Measurements from ENCODE around the gene PLPPR3. TPM values are rescaled to one million over a fixed set of nuclear protein-coding genes. Genes with fewer than 3 reads are reported as not detected.

Gene PLPPR3
- total and polyA plus RNA-seq, 9 of the 15 experiments (the other 6 are each of a cell fraction or from before 2014, with no cell fraction given) = 0.01 to 48.2 (median 8.6) TPM

DNA sequence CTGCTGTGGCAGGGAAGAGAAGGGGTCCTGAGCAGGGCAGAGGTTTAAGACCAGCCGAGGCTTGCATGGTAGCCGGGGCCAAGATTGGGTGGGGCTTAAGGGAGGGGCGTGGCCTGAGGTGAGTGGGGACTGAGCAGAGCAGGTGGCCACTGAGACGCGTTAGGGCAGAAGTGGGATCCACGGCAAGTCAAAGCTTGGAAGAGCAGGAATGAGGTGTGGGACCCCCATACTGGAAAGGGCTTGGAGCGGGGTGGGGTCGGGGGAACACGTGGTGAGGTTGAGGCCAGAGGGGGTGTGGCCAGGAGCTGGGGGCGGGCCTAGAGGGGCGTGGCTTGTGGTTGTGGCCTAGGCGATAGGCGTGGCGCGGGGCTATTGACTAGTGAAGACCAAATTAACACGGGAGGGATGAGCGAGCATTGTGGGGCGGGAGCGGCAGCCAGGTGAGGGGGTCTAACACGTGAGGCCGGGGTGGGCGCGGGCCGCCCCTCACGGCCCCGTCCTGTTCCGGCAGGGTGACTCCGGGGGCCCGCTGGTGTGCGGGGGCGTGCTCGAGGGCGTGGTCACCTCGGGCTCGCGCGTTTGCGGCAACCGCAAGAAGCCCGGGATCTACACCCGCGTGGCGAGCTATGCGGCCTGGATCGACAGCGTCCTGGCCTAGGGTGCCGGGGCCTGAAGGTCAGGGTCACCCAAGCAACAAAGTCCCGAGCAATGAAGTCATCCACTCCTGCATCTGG is 41.0 kb upstream of the PLPPR3 start (continued):
- TF ChIP-seq, protein P1, sequence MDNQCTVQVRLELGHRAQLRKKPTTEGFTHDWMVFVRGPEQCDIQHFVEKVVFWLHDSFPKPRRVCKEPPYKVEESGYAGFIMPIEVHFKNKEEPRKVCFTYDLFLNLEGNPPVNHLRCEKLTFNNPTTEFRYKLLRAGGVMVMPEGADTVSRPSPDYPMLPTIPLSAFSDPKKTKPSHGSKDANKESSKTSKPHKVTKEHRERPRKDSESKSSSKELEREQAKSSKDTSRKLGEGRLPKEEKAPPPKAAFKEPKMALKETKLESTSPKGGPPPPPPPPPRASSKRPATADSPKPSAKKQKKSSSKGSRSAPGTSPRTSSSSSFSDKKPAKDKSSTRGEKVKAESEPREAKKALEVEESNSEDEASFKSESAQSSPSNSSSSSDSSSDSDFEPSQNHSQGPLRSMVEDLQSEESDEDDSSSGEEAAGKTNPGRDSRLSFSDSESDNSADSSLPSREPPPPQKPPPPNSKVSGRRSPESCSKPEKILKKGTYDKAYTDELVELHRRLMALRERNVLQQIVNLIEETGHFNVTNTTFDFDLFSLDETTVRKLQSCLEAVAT (IDR thresholded peaks at IDR 0.05) = 0 out of 4 replicates have a peak, but pooled peaks of 1 of the 2 experiments have one; percentile 17
- 0 out of 2 replicates have a peak, but pooled peaks have one; percentile 38 for TF ChIP-seq LARP7 (IDR thresholded peaks at IDR 0.05)
- TF ChIP-seq, protein P2, sequence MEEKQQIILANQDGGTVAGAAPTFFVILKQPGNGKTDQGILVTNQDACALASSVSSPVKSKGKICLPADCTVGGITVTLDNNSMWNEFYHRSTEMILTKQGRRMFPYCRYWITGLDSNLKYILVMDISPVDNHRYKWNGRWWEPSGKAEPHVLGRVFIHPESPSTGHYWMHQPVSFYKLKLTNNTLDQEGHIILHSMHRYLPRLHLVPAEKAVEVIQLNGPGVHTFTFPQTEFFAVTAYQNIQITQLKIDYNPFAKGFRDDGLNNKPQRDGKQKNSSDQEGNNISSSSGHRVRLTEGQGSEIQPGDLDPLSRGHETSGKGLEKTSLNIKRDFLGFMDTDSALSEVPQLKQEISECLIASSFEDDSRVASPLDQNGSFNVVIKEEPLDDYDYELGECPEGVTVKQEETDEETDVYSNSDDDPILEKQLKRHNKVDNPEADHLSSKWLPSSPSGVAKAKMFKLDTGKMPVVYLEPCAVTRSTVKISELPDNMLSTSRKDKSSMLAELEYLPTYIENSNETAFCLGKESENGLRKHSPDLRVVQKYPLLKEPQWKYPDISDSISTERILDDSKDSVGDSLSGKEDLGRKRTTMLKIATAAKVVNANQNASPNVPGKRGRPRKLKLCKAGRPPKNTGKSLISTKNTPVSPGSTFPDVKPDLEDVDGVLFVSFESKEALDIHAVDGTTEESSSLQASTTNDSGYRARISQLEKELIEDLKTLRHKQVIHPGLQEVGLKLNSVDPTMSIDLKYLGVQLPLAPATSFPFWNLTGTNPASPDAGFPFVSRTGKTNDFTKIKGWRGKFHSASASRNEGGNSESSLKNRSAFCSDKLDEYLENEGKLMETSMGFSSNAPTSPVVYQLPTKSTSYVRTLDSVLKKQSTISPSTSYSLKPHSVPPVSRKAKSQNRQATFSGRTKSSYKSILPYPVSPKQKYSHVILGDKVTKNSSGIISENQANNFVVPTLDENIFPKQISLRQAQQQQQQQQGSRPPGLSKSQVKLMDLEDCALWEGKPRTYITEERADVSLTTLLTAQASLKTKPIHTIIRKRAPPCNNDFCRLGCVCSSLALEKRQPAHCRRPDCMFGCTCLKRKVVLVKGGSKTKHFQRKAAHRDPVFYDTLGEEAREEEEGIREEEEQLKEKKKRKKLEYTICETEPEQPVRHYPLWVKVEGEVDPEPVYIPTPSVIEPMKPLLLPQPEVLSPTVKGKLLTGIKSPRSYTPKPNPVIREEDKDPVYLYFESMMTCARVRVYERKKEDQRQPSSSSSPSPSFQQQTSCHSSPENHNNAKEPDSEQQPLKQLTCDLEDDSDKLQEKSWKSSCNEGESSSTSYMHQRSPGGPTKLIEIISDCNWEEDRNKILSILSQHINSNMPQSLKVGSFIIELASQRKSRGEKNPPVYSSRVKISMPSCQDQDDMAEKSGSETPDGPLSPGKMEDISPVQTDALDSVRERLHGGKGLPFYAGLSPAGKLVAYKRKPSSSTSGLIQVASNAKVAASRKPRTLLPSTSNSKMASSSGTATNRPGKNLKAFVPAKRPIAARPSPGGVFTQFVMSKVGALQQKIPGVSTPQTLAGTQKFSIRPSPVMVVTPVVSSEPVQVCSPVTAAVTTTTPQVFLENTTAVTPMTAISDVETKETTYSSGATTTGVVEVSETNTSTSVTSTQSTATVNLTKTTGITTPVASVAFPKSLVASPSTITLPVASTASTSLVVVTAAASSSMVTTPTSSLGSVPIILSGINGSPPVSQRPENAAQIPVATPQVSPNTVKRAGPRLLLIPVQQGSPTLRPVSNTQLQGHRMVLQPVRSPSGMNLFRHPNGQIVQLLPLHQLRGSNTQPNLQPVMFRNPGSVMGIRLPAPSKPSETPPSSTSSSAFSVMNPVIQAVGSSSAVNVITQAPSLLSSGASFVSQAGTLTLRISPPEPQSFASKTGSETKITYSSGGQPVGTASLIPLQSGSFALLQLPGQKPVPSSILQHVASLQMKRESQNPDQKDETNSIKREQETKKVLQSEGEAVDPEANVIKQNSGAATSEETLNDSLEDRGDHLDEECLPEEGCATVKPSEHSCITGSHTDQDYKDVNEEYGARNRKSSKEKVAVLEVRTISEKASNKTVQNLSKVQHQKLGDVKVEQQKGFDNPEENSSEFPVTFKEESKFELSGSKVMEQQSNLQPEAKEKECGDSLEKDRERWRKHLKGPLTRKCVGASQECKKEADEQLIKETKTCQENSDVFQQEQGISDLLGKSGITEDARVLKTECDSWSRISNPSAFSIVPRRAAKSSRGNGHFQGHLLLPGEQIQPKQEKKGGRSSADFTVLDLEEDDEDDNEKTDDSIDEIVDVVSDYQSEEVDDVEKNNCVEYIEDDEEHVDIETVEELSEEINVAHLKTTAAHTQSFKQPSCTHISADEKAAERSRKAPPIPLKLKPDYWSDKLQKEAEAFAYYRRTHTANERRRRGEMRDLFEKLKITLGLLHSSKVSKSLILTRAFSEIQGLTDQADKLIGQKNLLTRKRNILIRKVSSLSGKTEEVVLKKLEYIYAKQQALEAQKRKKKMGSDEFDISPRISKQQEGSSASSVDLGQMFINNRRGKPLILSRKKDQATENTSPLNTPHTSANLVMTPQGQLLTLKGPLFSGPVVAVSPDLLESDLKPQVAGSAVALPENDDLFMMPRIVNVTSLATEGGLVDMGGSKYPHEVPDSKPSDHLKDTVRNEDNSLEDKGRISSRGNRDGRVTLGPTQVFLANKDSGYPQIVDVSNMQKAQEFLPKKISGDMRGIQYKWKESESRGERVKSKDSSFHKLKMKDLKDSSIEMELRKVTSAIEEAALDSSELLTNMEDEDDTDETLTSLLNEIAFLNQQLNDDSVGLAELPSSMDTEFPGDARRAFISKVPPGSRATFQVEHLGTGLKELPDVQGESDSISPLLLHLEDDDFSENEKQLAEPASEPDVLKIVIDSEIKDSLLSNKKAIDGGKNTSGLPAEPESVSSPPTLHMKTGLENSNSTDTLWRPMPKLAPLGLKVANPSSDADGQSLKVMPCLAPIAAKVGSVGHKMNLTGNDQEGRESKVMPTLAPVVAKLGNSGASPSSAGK (IDR thresholded peaks at IDR 0.05) = peak; percentile 63; the same call in 1 of the 2 replicates
- 0 out of 2 replicates have a peak, but pooled peaks have one; percentile 72 for TF ChIP-seq ZNF232 (CRISPR knock-in tag; IDR thresholded peaks at IDR 0.05)
- TF ChIP-seq, protein P3, sequence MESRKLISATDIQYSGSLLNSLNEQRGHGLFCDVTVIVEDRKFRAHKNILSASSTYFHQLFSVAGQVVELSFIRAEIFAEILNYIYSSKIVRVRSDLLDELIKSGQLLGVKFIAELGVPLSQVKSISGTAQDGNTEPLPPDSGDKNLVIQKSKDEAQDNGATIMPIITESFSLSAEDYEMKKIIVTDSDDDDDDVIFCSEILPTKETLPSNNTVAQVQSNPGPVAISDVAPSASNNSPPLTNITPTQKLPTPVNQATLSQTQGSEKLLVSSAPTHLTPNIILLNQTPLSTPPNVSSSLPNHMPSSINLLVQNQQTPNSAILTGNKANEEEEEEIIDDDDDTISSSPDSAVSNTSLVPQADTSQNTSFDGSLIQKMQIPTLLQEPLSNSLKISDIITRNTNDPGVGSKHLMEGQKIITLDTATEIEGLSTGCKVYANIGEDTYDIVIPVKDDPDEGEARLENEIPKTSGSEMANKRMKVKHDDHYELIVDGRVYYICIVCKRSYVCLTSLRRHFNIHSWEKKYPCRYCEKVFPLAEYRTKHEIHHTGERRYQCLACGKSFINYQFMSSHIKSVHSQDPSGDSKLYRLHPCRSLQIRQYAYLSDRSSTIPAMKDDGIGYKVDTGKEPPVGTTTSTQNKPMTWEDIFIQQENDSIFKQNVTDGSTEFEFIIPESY (CRISPR knock-in tag; IDR thresholded peaks at IDR 0.05) = peak; percentile 72; the same call in 1 of the 2 replicates
- TF ChIP-seq, protein P4, sequence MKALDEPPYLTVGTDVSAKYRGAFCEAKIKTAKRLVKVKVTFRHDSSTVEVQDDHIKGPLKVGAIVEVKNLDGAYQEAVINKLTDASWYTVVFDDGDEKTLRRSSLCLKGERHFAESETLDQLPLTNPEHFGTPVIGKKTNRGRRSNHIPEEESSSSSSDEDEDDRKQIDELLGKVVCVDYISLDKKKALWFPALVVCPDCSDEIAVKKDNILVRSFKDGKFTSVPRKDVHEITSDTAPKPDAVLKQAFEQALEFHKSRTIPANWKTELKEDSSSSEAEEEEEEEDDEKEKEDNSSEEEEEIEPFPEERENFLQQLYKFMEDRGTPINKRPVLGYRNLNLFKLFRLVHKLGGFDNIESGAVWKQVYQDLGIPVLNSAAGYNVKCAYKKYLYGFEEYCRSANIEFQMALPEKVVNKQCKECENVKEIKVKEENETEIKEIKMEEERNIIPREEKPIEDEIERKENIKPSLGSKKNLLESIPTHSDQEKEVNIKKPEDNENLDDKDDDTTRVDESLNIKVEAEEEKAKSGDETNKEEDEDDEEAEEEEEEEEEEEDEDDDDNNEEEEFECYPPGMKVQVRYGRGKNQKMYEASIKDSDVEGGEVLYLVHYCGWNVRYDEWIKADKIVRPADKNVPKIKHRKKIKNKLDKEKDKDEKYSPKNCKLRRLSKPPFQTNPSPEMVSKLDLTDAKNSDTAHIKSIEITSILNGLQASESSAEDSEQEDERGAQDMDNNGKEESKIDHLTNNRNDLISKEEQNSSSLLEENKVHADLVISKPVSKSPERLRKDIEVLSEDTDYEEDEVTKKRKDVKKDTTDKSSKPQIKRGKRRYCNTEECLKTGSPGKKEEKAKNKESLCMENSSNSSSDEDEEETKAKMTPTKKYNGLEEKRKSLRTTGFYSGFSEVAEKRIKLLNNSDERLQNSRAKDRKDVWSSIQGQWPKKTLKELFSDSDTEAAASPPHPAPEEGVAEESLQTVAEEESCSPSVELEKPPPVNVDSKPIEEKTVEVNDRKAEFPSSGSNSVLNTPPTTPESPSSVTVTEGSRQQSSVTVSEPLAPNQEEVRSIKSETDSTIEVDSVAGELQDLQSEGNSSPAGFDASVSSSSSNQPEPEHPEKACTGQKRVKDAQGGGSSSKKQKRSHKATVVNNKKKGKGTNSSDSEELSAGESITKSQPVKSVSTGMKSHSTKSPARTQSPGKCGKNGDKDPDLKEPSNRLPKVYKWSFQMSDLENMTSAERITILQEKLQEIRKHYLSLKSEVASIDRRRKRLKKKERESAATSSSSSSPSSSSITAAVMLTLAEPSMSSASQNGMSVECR (CRISPR knock-in tag; IDR thresholded peaks at IDR 0.05) = peak; percentile 85

Data from K562 (cell line).